Activated T-helper 1 cell treated with anti-CD3 and anti-CD28 coated beads, Interleukin-12 subunit alpha, Interleukin-12 subunit beta, Interleukin-2, Interleukin-4 antibody, amounts not matched to agents 30 ng/mL and 10 ng/mL and 1 ng/mL, durations not matched to agents 14 hours and 24 hours and 36 hours (primary cell): ENCODE measurements around the gene SCGN. TPM values are rescaled to one million over a fixed set of nuclear protein-coding genes. Genes with fewer than 3 reads are reported as not detected.

Experiments used
- total RNA-seq: library from RNA; stranded (reverse); gene quantifications from 2 replicates; pipeline ENCODE4 v1.2.3, GENCODE V29; 2022

Gene SCGN
- total RNA-seq, 1 donor from 2014 or later = not detected

Other genes starting within 250 kb of the SCGN start
- not detected in 2 replicates for gene SLC17A4, start 102.5 kb downstream of the SCGN start, total RNA-seq
- gene SLC17A1, start 179.8 kb downstream of the SCGN start, total RNA-seq = not detected in 2 replicates
- gene SLC17A3, start 222.0 kb downstream of the SCGN start, total RNA-seq = 0.21 and 0.66 TPM in 2 replicates